Activated T-cell treated with anti-CD3 and anti-CD28 coated beads for 48 hours (primary cell): ENCODE data around the gene PTGES3.
"Not testable (repeated sequence)": the region's sequence is repeated elsewhere in the genome, so short reads cannot be mapped to it uniquely, and the experiment has no call there.

Source experiments
- DNase-seq: peaks from one replicate; pipeline ENCODE4 v3.0.0-alpha.2; 2020; ENCODE audit warnings: low read depth

PTGES3 gene

DNA sequence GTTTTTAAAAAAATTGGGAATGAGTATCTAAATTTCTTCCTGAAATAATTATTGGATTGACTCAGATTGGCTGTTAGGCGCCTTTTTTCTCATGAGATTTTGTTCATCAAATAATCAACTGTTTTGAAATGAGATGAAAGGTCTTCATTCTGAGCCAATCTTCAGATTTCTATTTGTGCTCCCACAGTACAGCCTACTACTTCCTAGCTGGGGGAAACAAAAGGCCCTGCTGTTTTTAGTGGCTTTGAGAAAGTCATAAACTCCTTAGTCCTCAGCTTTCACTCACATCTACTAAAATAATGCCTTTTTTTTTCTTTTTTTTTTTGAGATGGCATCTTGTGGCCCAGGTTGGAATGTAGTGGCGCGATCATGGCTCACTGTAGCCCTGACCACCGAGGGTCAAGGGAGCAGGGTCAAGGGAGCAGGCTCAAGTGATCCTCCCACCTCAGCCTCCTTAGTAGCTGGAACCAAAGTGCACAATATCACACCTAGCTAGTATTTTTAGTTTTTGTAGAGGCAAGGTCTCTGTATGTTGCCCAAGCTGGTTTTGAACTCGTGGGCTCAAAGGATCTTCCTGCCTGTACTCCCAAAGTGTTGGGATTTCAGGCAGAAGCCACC lies 21.8 kb upstream of the PTGES3 start:
- DNase-seq: no peak

GRCh38 chr12:56704522-56704921 lies 16.4 kb upstream of the PTGES3 start:
- DNase-seq: not testable (repeated sequence)

- no peak for DNase-seq
These were observed 11.1 kb upstream of the PTGES3 start for GRCh38 chr12:56699020-56699661.

- DNase-seq: no peak
These were observed 7.4 kb upstream of the PTGES3 start for GRCh38 chr12:56695327-56696101.

GRCh38 chr12:56694161-56694560 lies 6.1 kb upstream of the PTGES3 start:
- DNase-seq: no peak

GRCh38 chr12:56688846-56689109 lies 694 bp upstream of the PTGES3 start:
- no peak for DNase-seq

GRCh38 chr12:56687223-56688128 lies 608 bp downstream of the PTGES3 start:
- peak; percentile 41 for DNase-seq

DNA sequence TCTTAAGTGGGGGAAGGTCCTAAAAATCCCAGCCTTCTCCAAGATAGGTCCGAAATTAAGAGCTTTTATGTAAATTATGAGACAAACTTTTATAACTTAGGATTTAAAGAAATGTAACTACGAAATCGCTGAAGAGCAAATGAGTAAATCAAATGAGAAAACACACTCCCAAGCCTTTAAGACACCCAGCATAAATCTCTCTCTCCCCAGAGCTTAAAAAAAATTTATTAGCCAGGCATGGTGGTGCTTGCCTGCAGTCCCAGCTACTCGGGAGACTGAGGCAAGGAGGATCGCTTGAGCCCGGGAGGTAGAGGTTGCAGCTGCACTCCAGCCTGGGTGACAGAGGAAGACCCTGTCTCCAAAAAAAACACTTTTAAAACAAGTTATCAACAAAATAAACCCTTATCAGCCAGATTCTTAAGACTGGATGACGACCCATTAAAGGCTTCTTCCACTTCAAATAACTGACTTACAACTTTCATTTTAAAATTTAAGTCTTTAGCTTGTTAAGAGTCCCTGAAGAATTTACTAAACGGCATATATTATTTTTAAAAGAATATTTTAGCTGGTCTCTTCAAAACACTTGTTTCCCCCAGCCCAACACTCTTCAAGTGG lies 3.2 kb downstream of the PTGES3 start:
- no peak for DNase-seq

DNA sequence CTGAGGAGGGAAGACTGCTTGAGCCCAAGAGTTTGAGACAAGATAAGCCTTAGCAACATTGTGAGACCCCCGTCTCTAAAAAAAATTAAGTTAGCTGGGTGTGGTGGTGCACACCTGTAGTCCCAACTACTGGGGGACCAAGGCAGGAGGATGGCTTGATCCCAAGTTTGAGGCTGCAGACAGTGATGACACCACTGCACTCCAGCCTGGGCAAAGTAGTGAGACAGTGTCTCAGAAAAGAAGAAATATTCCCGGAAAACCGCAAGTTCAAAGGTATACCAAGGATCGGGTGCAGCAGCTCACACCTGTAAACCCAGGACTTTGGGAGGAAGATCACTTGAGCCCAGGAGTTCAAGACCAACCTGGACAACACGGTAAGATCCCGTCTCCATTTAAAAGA lies 5.8 kb downstream of the PTGES3 start:
- DNase-seq: no peak

GRCh38 chr12:56679883-56680575 lies 8.1 kb downstream of the PTGES3 start:
- DNase-seq: no peak

- DNase-seq: no peak
These were observed 9.2 kb downstream of the PTGES3 start for GRCh38 chr12:56678852-56679251.

DNA sequence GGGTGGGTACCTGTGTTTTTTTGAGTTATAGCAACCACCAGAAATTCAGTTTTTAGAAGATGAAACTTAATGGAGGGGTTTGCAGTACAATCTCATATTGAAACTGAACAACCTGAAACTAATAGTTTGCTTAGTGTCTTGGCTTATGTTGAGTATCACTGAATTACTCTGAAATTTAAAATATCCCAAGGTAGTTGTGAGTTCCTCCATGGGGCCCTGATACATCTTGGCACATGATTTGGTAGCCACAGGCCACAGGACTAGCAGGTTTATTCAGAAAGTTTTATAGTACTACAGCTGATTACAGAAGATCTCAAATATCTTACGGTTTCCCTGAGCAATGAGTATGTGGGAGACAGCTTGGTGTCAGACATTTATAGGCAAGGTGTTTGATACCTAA lies 10.4 kb downstream of the PTGES3 start:
- DNase-seq: no peak

GRCh38 chr12:56676851-56677580 lies 11.1 kb downstream of the PTGES3 start:
- DNase-seq: no peak

GRCh38 chr12:56671608-56672007 lies 16.5 kb downstream of the PTGES3 start:
- DNase-seq: no peak

DNA sequence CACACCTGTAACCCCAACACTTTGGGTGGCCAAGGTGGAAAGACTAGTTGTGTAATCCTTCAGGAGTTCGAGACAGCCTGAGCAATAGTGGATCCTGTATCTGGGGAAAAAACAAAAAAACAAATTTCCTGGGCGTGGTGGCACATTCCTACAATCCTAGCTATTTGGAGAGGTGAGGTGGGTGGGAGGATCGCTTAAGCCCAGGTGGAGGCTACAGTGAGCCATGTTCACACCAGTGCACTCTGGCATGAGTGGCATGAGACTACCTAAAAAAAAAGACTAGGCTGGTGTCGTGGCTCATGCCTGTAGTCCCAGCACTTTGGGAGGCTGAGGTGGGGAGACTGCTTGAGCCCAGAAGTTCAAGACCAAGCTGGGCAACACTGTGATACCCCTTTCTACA lies 17.2 kb downstream of the PTGES3 start:
- DNase-seq: no peak

- no peak for DNase-seq
These were observed 20.0 kb downstream of the PTGES3 start for GRCh38 chr12:56668197-56668457.

DNA sequence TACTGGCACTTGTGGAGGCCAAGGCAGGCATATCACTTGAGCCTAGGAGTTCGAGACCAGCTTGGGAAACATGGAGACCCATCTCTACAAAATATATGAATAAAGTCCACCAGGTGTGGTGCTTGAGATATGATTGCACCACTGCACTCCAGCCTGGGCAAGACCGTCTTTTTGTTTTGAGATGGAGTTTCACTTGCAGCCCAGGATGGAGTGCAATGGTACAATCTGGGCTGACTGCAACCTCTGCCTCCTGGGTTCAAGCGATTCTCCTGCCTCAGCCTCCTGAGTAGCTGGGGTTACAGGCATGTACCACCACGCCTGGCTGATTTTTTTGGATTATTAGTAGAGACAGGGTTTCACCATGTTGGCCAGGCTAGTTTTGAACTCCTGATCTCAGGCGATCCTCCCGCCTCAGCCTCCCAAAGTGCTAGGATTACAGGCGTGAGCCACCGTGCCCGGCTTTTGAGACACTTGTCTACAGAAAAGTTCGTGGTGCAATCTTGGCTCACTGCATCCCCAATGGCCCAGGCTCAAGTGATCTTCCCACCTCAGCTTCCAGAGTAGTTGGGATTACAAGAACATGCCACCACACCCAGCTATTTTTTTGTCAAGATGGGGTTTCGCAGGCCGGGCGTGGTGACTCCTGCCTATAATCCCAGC lies 26.0 kb downstream of the PTGES3 start:
- DNase-seq: no peak

GRCh38 chr12:56661560-56661959 lies 26.5 kb downstream of the PTGES3 start:
- DNase-seq: no peak

- DNase-seq: no peak
These were observed 29.2 kb downstream of the PTGES3 start for GRCh38 chr12:56658921-56659320.
